HG03432 (cell line): ENCODE results near the gene MAP2K2.

Experiments
- ATAC-seq: cut with Tn5 transposase; IDR thresholded peaks from one replicate; pipeline ENCODE4 v1.9.1; 2021; ENCODE audit warnings: mild to moderate bottlenecking, moderate library complexity; ENCODE audit not compliant: unreplicated experiment

Gene MAP2K2

GRCh38 chr19:4082172-4082571, 41.8 kb downstream of the MAP2K2 start:
- ATAC-seq, result no peak

DNA sequence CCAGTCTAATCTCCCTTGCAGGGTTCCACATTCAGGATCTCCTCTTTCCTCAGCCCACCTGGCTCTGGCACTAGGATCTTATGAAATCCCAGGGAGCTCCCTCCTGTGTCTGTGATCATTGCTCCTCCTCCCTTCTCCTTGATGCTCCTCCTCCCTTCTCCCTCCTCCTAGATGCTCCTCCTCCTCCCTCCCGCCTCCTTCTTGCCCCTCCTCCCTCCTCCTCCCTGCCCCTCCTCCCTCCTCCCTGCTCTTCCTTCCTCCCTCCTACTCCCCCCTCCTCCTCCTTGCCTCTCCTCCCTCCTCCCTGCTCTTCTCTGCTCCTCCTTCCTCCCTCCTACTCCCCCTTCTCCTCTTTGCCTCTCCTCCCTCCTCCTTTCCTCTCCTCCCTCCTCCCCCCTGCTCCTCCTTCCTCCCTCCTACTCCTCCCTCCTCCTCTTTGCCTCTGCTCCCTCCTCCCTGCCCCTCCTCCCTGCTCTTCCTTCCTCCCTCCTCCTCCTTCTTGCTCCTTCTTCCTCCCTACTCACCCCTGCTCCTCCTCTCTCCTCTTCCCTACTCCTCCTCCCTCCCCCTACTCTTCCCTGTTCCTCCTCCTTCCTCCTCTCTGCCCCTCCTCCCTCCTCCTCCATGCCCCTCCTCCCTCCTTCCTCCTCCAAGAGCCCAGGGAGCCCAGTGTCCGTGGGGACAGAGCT, 42.3 kb downstream of the MAP2K2 start:
- no peak for ATAC-seq

DNA sequence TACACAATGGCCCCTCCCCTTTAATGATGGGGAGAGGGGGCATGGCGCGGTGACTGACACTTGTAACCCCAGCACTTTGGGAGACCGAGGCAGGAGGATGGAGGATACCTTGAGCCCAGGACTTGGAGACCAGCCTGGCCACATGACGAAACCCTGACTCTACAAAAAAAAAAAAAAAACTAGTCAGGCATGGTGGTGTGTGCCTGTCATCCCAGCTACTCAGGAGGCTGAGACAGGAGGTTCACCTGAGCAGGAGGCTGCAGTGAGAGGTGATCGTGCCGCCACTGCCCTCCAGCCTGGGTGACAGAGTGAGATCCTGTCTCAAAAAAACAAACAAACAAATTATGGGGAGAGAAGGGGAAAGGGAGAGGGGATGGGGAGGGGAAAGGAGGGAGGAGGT, 43.4 kb downstream of the MAP2K2 start:
- ATAC-seq, result no peak

DNA sequence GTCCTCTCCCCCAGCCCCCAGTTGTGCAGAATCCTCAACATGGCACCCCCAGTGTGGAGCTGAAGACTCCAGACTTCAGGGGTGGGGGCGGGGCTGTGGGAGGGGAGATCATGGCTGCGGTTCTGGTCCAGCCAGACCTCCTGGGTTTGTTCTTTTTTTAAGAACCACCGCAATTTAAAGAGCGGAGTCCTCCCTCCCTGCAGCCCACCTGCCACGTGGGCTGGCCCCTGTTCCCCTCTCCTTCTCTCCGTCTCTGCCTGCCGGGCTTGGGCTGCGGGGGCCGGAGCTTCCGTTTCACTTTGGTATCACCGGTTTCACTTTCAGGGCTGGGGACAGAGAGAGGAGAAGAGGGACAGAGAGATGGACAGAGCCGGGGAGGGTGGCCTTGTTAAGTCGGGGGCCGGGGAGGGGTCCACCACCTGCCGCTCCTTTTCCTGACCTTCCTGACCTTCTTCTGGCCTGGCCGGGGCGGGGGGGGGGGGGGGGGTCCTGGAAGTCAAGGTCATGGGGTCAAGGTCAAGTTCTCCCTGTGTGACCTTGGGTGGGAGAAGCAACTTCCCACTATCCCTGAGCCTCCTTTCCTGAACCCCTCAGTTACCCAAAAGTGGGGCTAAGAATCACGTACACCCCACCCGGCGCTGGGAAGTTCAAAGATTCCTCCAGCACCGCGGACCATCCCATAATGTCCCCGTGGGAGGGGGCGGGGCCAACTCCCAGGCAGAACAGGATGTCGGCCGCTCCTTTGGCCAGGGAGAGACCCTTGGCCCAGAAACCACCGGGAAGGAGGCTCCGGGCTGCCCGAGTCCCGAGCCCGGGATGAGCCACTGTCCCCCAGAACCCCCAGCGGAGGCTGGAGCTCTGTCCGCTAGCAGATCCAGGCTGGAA, 45.9 kb downstream of the MAP2K2 start:
- ATAC-seq, result no peak

DNA sequence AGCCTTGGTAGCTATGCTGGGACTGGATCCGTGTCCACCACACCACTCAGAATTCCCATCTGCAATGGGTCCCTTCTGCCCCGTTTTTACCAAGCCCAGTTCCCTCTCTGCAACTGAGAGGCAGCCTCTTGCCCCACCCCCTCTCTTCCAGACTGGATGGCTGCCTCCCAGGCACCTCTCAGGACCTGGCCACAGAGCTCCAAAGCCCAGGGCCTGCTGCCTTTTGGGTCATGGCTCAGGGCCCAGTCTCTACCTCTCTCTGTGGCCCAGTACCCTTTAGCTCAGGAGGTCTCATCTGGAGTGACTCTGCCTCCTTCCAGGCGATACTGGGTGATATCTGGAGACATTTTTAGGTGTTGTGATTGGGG, 46.9 kb downstream of the MAP2K2 start:
- no peak for ATAC-seq

- no peak for ATAC-seq
These were observed 48.5 kb downstream of the MAP2K2 start for GRCh38 chr19:4075373-4075772.

DNA sequence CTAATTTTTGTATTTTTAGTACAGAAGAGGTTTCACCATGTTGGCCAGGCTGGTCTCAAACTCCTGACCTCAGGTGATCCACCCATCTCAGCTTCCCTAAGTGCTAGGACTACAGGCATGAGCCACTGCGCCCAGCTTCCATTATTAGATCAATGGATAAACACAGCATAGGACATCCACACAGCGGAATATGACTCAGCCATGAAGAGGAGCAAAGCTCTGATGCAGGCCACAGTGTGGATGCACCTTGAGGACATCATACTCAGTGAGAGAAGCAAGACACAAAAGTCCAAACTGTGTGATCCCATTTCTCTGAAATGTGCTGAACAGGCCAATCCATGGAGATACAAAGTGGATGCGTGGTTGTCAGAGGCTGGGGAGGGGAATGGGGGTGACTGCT, 52.3 kb downstream of the MAP2K2 start:
- no peak for ATAC-seq

DNA sequence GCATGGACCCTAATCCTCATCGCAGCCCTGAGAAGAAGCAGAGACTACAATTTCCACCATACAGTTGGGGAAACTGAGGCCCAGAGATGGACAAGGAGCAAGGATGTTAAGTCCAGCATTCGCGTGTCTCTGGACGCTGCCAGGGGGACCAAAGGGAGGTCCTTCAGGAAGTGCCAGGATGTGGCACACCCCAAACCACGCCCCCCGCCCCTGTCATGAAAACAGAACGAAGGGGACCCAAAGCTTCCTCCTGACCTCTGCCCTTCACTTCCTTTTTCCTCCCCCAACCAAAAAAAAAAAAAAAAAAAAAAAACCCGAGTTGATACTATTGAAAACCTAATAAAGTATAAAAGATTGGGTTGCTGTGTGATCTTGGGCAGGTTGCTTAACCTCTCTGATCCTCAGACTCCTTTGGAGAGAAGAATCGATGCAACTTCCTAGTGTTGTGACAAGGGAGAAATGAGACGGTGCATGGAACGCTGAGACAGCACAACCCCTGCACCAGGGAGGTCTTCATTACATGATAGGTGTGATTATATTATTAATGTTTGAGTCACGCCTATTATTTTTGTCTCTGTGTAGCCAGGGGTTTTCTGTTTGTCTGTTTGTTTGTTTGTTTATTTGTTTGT, 54.5 kb downstream of the MAP2K2 start:
- no peak for ATAC-seq

DNA sequence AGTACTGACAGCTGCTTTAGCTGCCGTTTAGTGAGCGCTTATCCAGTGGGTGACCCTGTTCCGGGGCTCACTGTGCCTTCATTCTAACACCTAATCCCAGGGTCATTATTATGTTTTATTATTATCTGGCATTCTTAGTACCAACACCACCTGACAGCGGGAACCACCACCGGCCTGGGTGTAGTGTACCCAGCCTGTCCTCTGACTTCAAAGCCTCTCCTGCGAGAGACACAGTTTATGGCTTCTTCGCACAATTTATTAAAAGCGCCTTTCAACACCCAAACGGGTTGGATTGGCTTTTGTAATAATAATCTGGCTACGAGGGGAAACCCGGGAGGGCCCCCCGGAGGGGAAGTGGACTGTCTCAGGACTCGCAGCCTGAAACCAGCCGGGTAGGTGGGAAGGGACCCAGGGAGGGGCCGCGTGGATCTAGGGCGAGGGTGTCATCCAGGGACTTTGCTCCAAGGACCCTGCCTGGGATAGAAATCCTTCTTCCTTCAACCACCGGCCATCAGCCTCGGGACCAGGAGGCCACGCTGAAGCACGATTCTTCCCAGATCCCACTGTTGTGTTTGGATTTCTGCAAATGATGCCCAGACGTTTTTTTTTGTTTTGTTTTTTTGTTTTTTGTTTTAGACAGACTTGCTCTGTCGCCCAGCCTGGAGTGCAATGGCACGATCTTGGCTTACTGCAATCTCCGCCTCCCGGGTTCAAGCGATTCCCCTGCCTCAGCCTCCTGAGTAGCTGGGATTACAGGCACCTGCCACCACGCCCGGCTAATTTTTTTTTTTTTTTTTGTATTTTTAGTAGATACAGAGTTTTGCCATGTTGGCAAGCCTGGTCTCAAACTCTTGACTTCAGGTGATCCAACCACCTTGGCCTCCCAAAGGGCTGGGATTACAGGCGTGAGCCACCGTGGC, 55.6 kb downstream of the MAP2K2 start:
- no peak for ATAC-seq

DNA sequence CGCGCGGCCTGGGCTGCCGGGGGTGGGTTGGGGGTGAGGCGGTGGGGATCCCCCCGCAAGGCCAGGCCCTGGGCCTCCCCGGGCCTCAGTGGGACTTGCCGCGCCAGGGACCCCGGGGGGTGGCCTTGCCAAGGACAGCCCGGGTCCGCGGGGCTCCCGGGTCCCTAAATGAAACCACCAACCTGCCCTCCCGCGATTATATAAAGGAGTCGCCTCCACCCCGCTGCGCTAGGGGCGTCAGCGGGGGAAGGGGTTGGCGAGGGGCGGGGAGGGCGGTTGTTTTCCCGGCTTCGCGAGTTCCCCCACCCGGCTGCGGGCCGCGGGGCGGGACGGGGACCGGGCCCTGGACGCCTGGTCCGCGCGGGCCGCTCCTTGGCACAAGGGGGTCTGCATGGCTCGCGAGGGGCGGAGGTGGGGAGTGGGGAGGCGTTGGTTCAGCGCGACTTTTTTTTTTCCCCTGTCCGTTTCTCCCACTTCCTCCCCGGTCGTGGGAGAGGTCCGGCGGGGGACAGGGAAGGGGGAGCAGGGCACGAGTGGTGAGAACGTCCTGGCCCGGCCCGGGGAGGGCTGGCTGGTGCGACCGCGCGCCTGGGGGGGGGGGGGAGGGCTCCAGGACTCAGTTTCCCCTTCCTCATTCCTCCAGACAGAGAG, 56.4 kb downstream of the MAP2K2 start:
- no peak for ATAC-seq

DNA sequence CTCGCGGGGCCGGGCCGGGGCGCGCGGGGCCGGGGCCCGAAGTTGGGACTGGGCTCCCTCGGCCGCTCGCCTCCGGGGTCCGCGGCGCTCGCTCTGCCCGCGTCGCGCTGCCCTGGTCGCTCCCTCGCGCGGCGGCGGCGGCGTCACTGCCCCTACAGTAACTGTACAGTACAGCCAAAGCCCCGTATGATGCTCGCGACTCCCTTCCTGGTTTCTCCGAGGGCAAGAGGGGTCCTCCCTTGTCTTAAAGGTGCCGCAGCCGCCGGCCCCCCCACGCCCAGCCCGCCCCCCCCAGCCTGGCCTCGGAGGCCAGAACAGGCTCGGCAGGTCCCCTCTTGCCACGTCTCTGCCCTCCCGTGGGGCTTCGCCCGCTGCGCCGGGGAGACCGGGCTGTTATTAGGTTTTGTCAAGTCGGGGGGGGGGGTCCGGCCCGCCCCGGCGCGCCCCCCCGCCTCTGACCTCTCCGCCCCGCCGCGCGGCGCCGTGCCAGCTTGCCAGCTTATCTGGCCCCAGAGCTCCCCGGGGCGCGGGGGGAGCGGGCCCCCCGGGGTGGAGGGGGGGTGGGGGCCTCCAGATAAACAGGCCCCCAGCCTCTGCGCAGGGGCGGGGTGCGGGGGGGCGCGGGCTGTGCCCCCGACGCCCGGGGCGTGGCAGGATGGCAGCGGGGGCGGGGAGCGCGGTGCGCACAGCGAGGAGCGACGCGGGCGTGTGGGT, 57.1 kb downstream of the MAP2K2 start, which contains the start of gene ZBTB7A:
TSS of gene ZBTB7A (minus strand) at position 218 of the 714 bp plus-strand sequence. CDS start 11,667 bp downstream, outside the sequence.
- ATAC-seq, result no peak

GRCh38 chr19:4066176-4066606, 57.7 kb downstream of the MAP2K2 start:
- no peak for ATAC-seq

DNA sequence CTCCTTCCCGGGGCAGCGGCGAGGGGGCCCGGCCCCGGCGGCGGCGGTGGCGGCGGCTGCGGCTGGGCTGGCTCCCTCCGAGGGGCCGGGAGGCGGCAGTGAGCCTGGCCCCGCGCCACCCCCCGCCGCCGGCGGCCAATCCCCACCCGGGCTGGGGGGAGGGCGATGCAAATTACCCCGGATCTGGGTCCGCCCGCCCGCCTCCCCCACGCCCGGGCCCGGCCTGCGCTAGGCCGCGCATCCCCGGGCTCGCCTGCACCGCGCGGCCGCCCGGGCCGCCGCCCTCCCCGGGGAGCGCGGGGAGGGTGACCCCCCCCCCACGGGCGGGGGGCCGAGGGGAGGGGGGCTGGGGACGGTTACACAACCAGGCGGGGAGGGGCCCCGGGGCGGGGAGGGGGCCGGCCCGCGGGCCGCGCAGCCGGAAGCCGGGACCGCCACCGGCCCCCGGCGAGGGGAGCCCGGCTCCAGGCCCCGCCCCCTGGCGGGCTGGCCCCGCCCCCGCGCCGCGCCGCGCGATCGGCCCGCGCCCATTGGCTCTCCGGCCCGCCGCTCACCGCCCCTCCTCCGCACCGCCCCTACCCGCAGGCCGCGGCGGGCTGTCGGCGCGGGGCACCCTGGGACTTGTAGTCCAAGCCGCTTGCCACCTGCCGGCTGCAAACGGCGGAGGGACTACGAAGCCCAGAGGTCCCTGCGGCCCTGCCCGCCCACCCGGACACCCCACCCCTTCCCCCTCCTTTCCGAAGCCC, 58.3 kb downstream of the MAP2K2 start:
- peak; percentile 80 for ATAC-seq

DNA sequence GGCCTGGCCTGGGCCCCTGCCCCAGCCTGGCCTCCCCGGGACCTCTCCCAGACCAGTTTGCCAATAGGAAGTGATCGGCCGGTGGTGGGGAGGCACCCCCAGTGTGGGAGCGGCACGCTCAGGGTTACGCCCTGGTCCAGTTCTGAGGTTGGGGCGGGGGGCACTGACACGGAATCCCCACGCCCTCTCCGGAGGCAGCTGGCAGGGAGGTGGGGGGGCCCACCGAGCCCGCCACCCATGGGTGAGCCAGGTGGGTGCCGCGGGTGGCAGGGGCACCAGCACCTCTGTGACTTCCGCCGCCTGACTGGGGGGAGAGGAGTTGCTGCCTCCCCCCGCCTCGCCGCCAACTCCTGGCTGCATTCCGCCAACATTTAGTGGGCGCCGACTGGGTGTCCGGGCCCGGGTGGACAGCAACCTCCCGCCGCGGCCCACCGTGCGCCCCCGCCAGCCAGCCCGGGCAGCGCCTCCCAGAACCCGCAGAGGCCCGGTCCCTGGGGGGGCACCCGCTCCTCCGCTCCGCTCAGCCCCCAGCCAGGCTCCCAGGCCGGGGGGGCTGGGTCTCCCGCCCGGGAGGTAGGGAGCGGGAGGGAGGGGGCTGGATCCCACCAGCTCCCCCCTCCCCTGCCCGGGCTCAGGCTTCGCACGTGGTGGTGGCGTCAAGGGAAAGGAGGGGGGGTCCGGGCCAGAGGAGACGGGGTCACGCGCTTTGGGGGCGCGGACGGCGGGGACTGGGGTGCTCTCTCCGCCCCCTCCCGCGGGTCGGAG, 59.2 kb downstream of the MAP2K2 start:
- ATAC-seq, result peak; percentile 3

- no peak for ATAC-seq
These were observed 59.8 kb downstream of the MAP2K2 start for GRCh38 chr19:4064149-4064495.

GRCh38 chr19:4063369-4064148, 60.4 kb downstream of the MAP2K2 start:
- no peak for ATAC-seq
